ENCODE data around the gene CENPM.

- TF ChIP-seq POLR2A (IDR thresholded peaks at IDR 0.05; ENCODE audit: low read depth, low read length) (no peak), POLR2AphosphoS5 (IDR thresholded peaks at IDR 0.05; ENCODE audit: low read depth, low read length) (no peak; the same call in 1 of the 2 replicates)
Measured at GRCh38 chr22:41929418-41929810, 17.5 kb downstream of the CENPM start.
